ENCODE data around the gene CBL. TPM values are rescaled to one million over a fixed set of nuclear protein-coding genes. Genes with fewer than 3 reads are reported as not detected.

CBL gene
- total RNA-seq, 2 experiments from 2014 or later = 27.0 to 27.5 TPM

- Mint-ChIP-seq H3K4me1 (ENCODE audit: low read depth) (no peaks in the 10 kb centered on the region), H3K27me3 (no peaks in the 10 kb centered on the region), H3K4me3 (no peak overlapping the region), H3K36me3 (ENCODE audit: low read depth) (peaks cover 17% of the 10 kb centered on the region), H3K27ac (no peak overlapping the region), H3K9me3 (no peaks in the 10 kb centered on the region)
- intact Hi-C loops (cut with micrococcal nuclease) = no loop called here
- DNase-seq = no peak
- ChIA-PET CTCF (interaction anchor here (1.7 kb wide), 1 partner anchor 20 kb away, joined by 3 read pairs; no protein-coding TSS in a partner anchor), POLR2A (no interaction called here)
- no peak for ATAC-seq
- no peak for TF ChIP-seq CTCF (IDR thresholded peaks at IDR 0.05)
Observed at GRCh38 chr11:119293461-119293860, 87.3 kb downstream of the CBL start.

- CTCF ChIA-PET = no interaction called here
- no peak for TF ChIP-seq CTCF (IDR thresholded peaks at IDR 0.05)
- Mint-ChIP-seq H3K36me3 (ENCODE audit: low read depth) (peaks cover 29% of the 10 kb centered on the region), H3K27me3 (no peaks in the 10 kb centered on the region), H3K4me3 (no peak overlapping the region), H3K9me3 (no peaks in the 10 kb centered on the region), H3K27ac (no peak overlapping the region), H3K4me1 (ENCODE audit: low read depth) (no peaks in the 10 kb centered on the region)
- POLR2A ChIA-PET = no interaction called here
- no peak for ATAC-seq
- intact Hi-C loops (cut with micrococcal nuclease) = no loop called here
- no peak for DNase-seq
Observed at GRCh38 chr11:119295178-119295577, 89.0 kb downstream of the CBL start.

GRCh38 chr11:119297938-119298337, 91.8 kb downstream of the CBL start:
- H3K36me3 Mint-ChIP-seq (ENCODE audit: low read depth) = peaks cover 39% of the 10 kb centered on the region
- no peak overlapping the region for H3K27ac Mint-ChIP-seq
- no peak for TF ChIP-seq CTCF (IDR thresholded peaks at IDR 0.05)

DNA sequence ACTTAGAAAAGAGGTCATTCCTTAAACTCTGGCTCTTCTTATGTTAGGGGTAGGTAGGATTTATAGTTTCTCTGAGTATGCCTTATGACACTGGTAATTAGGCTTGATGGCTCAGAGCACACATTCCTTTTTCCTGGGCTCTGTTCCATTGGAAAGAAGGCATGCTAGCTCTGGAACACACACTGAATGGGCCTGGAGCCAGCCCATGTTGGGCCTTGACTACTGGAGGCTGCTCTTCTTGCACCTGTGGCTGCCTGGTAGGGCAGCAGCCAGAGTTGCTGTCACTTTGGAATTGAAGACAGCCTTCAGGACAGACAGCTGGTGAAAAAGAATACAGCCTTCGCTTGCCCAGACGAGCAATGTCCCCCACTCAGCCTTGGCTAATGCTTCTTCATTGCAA, 92.6 kb downstream of the CBL start:
- ChIA-PET POLR2A (interaction anchor here (0.9 to 1.4 kb wide), 2 partner anchors 10 to 129 kb away, joined by 4 read pairs; no protein-coding TSS in a partner anchor), CTCF (interaction anchor here (1.2 kb wide), 1 partner anchor 130 kb away, joined by 3 read pairs; the partner anchor contains the start of gene NLRX1)
- no peaks in the 10 kb centered on the region for H3K9me3 Mint-ChIP-seq
- intact Hi-C loops (cut with micrococcal nuclease) = no loop called here
- DNase-seq (no peak), ATAC-seq (no peak)
- peaks cover 46% of the 10 kb centered on the region for H3K36me3 Mint-ChIP-seq (ENCODE audit: low read depth)
- H3K27me3 Mint-ChIP-seq = no peaks in the 10 kb centered on the region
- no peaks in the 10 kb centered on the region for H3K4me1 Mint-ChIP-seq (ENCODE audit: low read depth)
- H3K27ac Mint-ChIP-seq = no peak overlapping the region
- no peak for TF ChIP-seq CTCF (IDR thresholded peaks at IDR 0.05)
- no peak overlapping the region for H3K4me3 Mint-ChIP-seq

More at GRCh38 chr11:119297938-119298337, 91.8 kb downstream of the CBL start:
- Mint-ChIP-seq H3K9me3 (no peaks in the 10 kb centered on the region), H3K4me1 (ENCODE audit: low read depth) (no peaks in the 10 kb centered on the region), H3K27me3 (no peaks in the 10 kb centered on the region), H3K4me3 (no peak overlapping the region)
- POLR2A ChIA-PET = interaction anchor here (0.9 kb wide), 1 partner anchor 11 kb away, joined by 4 read pairs; no protein-coding TSS in a partner anchor
- intact Hi-C loops (cut with micrococcal nuclease) = no loop called here
- CTCF ChIA-PET = interaction anchor here (1.0 to 1.6 kb wide), 2 partner anchors 18 to 26 kb away, joined by 4 to 5 read pairs; no protein-coding TSS in a partner anchor
- DNase-seq = no peak
- no peak for ATAC-seq

DNA sequence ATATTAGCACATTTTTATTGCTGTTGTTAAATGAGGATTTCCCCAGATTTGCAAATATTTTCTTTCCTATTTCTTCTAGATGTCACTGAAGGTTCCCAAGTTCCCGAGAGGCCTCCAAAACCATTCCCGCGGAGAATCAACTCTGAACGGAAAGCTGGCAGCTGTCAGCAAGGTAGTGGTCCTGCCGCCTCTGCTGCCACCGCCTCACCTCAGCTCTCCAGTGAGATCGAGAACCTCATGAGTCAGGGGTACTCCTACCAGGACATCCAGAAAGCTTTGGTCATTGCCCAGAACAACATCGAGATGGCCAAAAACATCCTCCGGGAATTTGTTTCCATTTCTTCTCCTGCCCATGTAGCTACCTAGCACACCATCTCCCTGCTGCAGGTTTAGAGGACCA, 93.3 kb downstream of the CBL start:
- Mint-ChIP-seq H3K4me3 (no peak overlapping the region), H3K4me1 (ENCODE audit: low read depth) (peaks cover 2% of the 10 kb centered on the region), H3K36me3 (ENCODE audit: low read depth) (peaks cover 51% of the 10 kb centered on the region), H3K27ac (no peak overlapping the region), H3K9me3 (no peaks in the 10 kb centered on the region), H3K27me3 (no peaks in the 10 kb centered on the region)
- ChIA-PET POLR2A (interaction anchor here (1.4 kb wide), 1 partner anchor 130 kb away, joined by 4 read pairs; no protein-coding TSS in a partner anchor), CTCF (interaction anchor here (1.0 to 1.2 kb wide), 3 partner anchors 39 to 131 kb away, joined by 3 to 6 read pairs (median 3); partner anchors contain the start of genes CBL and NLRX1)
- TF ChIP-seq CTCF (IDR thresholded peaks at IDR 0.05) = no peak
- DNase-seq (no peak), ATAC-seq (no peak)
- intact Hi-C loops (cut with micrococcal nuclease) = no loop called here
